CD4-positive, alpha-beta T cell treated with Interleukin-4 for 4 hours (primary cell): Measurements from ENCODE around the gene FAM174B.

Experiments
- DNase-seq: peaks from one replicate; pipeline ENCODE4 v3.0.0-alpha.2; 2020

FAM174B gene

GRCh38 chr15:92638709-92639365 is 16.7 kb downstream of the FAM174B start:
- no peak for DNase-seq

- no peak for DNase-seq
Observed at GRCh38 chr15:92638291-92638708, 17.3 kb downstream of the FAM174B start.

GRCh38 chr15:92637626-92638025 is 17.9 kb downstream of the FAM174B start:
- no peak for DNase-seq

GRCh38 chr15:92636908-92637481 is 18.6 kb downstream of the FAM174B start:
- DNase-seq, result no peak

- DNase-seq, result no peak
Observed at GRCh38 chr15:92636401-92636907, 19.1 kb downstream of the FAM174B start.

- DNase-seq, result no peak
Observed at GRCh38 chr15:92634671-92635201, 20.8 kb downstream of the FAM174B start.

- DNase-seq, result no peak
Observed at GRCh38 chr15:92634060-92634459, 21.5 kb downstream of the FAM174B start.

- no peak for DNase-seq
Observed at GRCh38 chr15:92633418-92633817, 22.2 kb downstream of the FAM174B start.

- DNase-seq, result no peak
Observed at GRCh38 chr15:92633001-92633400, 22.6 kb downstream of the FAM174B start.

- no peak for DNase-seq
Observed at GRCh38 chr15:92631721-92632120, 23.9 kb downstream of the FAM174B start.

- DNase-seq, result no peak
Observed at GRCh38 chr15:92629975-92630626, 25.5 kb downstream of the FAM174B start.

- no peak for DNase-seq
Observed at GRCh38 chr15:92629276-92629974, 26.1 kb downstream of the FAM174B start.

- no peak for DNase-seq
Observed at GRCh38 chr15:92627014-92627413, 28.6 kb downstream of the FAM174B start.

- no peak for DNase-seq
Observed at GRCh38 chr15:92625251-92625980, 30.2 kb downstream of the FAM174B start.

GRCh38 chr15:92624401-92624991 is 31.1 kb downstream of the FAM174B start:
- DNase-seq, result no peak

GRCh38 chr15:92623435-92623834 is 32.1 kb downstream of the FAM174B start:
- DNase-seq, result no peak

GRCh38 chr15:92621972-92622533 is 33.5 kb downstream of the FAM174B start:
- no peak for DNase-seq

- no peak for DNase-seq
Observed at GRCh38 chr15:92620991-92621390, 34.6 kb downstream of the FAM174B start.

GRCh38 chr15:92619145-92620101 is 36.2 kb downstream of the FAM174B start:
- DNase-seq, result no peak
